GM12878 (cell line): ENCODE results near the gene ABCA13. TPM values are rescaled to one million over a fixed set of nuclear protein-coding genes. Genes with fewer than 3 reads are reported as not detected.

Experiments
- ATAC-seq: fragments of 200-7000 bp; cut with Tn5 transposase; 3 replicates; pipeline ENCODE4 v1.9.1; 2020; ENCODE audit warnings: mild to moderate bottlenecking, moderate library complexity
- BruUV-seq: library from RNA; stranded (reverse); fragments of 400-500 nt; replicated peaks from 2 replicates; lab custom pipeline; 2021; lab: Mats Ljungman, UMichigan
- CTCF ChIA-PET: fragments of 300-600 bp; sonication (Branson Sonifier 250); formaldehyde crosslinking; extraction: SDS; loops from one replicate; lab custom pipeline; 2021; ENCODE audit warnings: inconsistent platforms; lab: Yijun Ruan, JAX
- POLR2A ChIA-PET: fragments of 350-600 bp; formaldehyde crosslinking; extraction: SDS; loops from one replicate; lab custom pipeline; 2021; ENCODE audit warnings: inconsistent platforms; lab: Charles Lee
- RAD21 ChIA-PET: fragments of 300-600 bp; sonication (Branson Sonifier 250); formaldehyde crosslinking; loops from one replicate; lab custom pipeline; 2023; ENCODE audit warnings: antibody characterized with exemption; ENCODE audit not compliant: unreplicated experiment; lab: Charles Lee
- SMC1A ChIA-PET: fragments of 300-600 bp; sonication (Branson Sonifier 250); formaldehyde crosslinking; loops from one replicate; lab custom pipeline; 2023; ENCODE audit not compliant: unreplicated experiment, uncharacterized antibody; lab: Charles Lee
- DNase-seq: peaks from one replicate; pipeline ENCODE4 v3.0.0-alpha.2; 2011; ENCODE audit warnings: low read depth, low spot score
- FAIRE-seq: peaks from 3 replicates; lab custom pipeline; 2011; peaks lifted over from hg19 to GRCh38; lab: Jason Lieb, UNC
- H2AFZ ChIP-seq: 2 replicates; pipeline ENCODE4 v1.6.0; 2011; ENCODE audit warnings: low read depth, low read length, control low read depth; ENCODE audit not compliant: control insufficient read depth
- H3K27ac ChIP-seq: 2 replicates; pipeline ENCODE4 v1.5.1; 2011; ENCODE audit warnings: control low read depth; ENCODE audit not compliant: control insufficient read depth, insufficient read depth
- H3K27me3 ChIP-seq, 2 experiments: replicated peaks in 1 of 2; 2 replicates each; pipeline versions ENCODE4 v1.6.0 to v1.6.1; 2011; ENCODE audit warnings: low read length in 1 of 2; ENCODE audit not compliant: control insufficient read depth in 2 of 2, insufficient read depth in 2 of 2
- H3K36me3 ChIP-seq, 2 experiments: 2 replicates each; pipeline ENCODE4 v1.5.1; 2011; ENCODE audit warnings: low read length in 1 of 2; ENCODE audit not compliant: control insufficient read depth in 2 of 2, insufficient read depth in 2 of 2
- H3K4me1 ChIP-seq: 2 replicates; pipeline ENCODE4 v1.6.1; 2011; ENCODE audit warnings: mild to moderate bottlenecking, low read length, moderate library complexity, mixed read lengths; ENCODE audit not compliant: control insufficient read depth, insufficient read depth
- H3K4me2 ChIP-seq: 2 replicates; pipeline ENCODE4 v1.6.0; 2011; ENCODE audit warnings: control low read depth; ENCODE audit not compliant: control insufficient read depth, insufficient read depth
- H3K4me3 ChIP-seq: fragments of 200-600 bp; sonication (generic); 2 replicates; pipeline ENCODE4 v1.5.1; 2016
- H3K79me2 ChIP-seq: 2 replicates; pipeline ENCODE4 v1.6.0; 2011; ENCODE audit warnings: low read length; ENCODE audit not compliant: control insufficient read depth, insufficient read depth
- H3K9ac ChIP-seq: 2 replicates; pipeline ENCODE4 v1.8.0; 2011; ENCODE audit warnings: low read length, control low read depth, mixed read lengths; ENCODE audit not compliant: control insufficient read depth, insufficient read depth
- H3K9me3 ChIP-seq: replicated peaks from 3 replicates; pipeline ENCODE4 v1.5.1; 2011; ENCODE audit warnings: mild to moderate bottlenecking, low read length; ENCODE audit not compliant: control insufficient read depth, insufficient read depth
- H4K20me1 ChIP-seq: 2 replicates; pipeline ENCODE4 v1.6.0; 2011; ENCODE audit not compliant: control insufficient read depth, insufficient read depth
- CBFB ChIP-seq: IDR thresholded peaks from 2 replicates; pipeline ENCODE4 v1.6.1; 2016; ENCODE audit warnings: antibody characterized with exemption, low read depth
- CEBPB ChIP-seq, 2 experiments: fragments of 150-350 bp in 1 of 2; IDR thresholded peaks; 2 replicates each; pipeline ENCODE4 v1.6.1; 2012 to 2014; ENCODE audit warnings: low read depth in 2 of 2, low read length in 2 of 2, borderline replicate concordance in 1 of 2, inconsistent platforms in 1 of 2
- HDAC6 ChIP-seq: fragments of 200-600 bp; sonication (generic); IDR thresholded peaks from one replicate; pipeline ENCODE4 v1.8.0; 2017; ENCODE audit warnings: antibody characterized with exemption; ENCODE audit not compliant: unreplicated experiment
- IKZF2 ChIP-seq, 2 experiments: fragments of 450-650 bp; IDR thresholded peaks; 2 replicates each; pipeline ENCODE4 v1.6.1; 2017; ENCODE audit warnings: mild to moderate bottlenecking in 2 of 2, moderate library complexity in 2 of 2
- KAT2A ChIP-seq: conservative IDR thresholded peaks from 2 replicates; pipeline ENCODE4 v1.6.1; 2011; ENCODE audit warnings: low read depth, low read length; ENCODE audit not compliant: control insufficient read depth
- MXI1 ChIP-seq: fragments of 150-350 bp; IDR thresholded peaks from 2 replicates; pipeline ENCODE4 v1.6.1; 2011; ENCODE audit warnings: low read depth, mild to moderate bottlenecking, inconsistent platforms, low read length, improper control_type of control experiment
- MYB ChIP-seq: fragments of 150-350 bp; IDR thresholded peaks from 2 replicates; pipeline ENCODE4 v1.6.1; 2014; ENCODE audit warnings: mild to moderate bottlenecking, low read depth, low read length, borderline replicate concordance
- NFIC ChIP-seq: IDR thresholded peaks from 2 replicates; pipeline ENCODE4 v1.6.1; 2012; ENCODE audit warnings: low read depth, mild to moderate bottlenecking, inconsistent platforms, low read length, moderate library complexity
- NFYA ChIP-seq: IDR thresholded peaks from 2 replicates; pipeline ENCODE4 v1.6.1; 2011; ENCODE audit warnings: low read depth, mild to moderate bottlenecking, low read length, improper control_type of control experiment, borderline replicate concordance
- NR2C2 ChIP-seq: IDR thresholded peaks from 2 replicates; pipeline ENCODE4 v1.6.1; 2011; ENCODE audit warnings: borderline replicate concordance, low read depth; ENCODE audit not compliant: control insufficient read depth, insufficient read length
- NR2F1 ChIP-seq: fragments of 450-650 bp; conservative IDR thresholded peaks from 2 replicates; pipeline ENCODE4 v1.6.1; 2017; ENCODE audit warnings: mild to moderate bottlenecking
- RBBP5 ChIP-seq: fragments of 200-600 bp; sonication (generic); conservative IDR thresholded peaks from 2 replicates; pipeline ENCODE4 v1.6.1; 2016
- SIN3A ChIP-seq: IDR thresholded peaks from 2 replicates; pipeline ENCODE4 v1.6.1; 2012; ENCODE audit warnings: low read depth, low read length, improper control_type of control experiment
- SMAD5 ChIP-seq: IDR thresholded peaks from 2 replicates; pipeline ENCODE4 v1.6.1; 2016; ENCODE audit warnings: antibody characterized with exemption, low read depth
- WGBS: methylation state at CpG from one replicate; pipeline ENCODE4 v1.1.6; 2016; ENCODE audit warnings: low lambda C conversion rate; ENCODE audit not compliant: insufficient replicate concordance, insufficient coverage; ENCODE audit errors: missing lambda C conversion rate; 5-methylcytosine and 5-hydroxymethylcytosine counted together
- in situ Hi-C: fragments of 300-500 bp; cut with MboI; formaldehyde crosslinking; loops from 9 replicates; pipeline ENCODE4 v1.14.3; 2018; ENCODE audit warnings: mixed read lengths
- intact Hi-C: fragments of 100-400 bp; cut with micrococcal nuclease; formaldehyde crosslinking; loops from one replicate; pipeline ENCODE4 v1.14.2; 2022; ENCODE audit not compliant: unreplicated experiment
- polyA plus RNA-seq, 11 experiments: library from polyadenylated mRNA; depleted of rRNA in 4 of 11; unstranded in 6 of 11; stranded (reverse) in 5 of 11; fragments of >200 nt; fragmentation: Nextera tagmentation in 4 of 11; fragmentation: Illumina TruSeq in 1 of 11; extraction: Ambion mirVana in 4 of 11; extraction: Trizol in 1 of 11; gene quantifications; 1 replicate in 1 of 11; 2 replicates in 10 of 11; pipeline versions ENCODE4 v1.2.1 to v1.2.3, GENCODE V29; 2011 to 2016; ENCODE audit warnings: inconsistent platforms in 2 of 11, missing spikeins in 2 of 11, low read depth in 1 of 11
- total RNA-seq, 4 experiments: library from RNA; depleted of rRNA in 3 of 4; stranded (reverse); fragments of >200 nt in 3 of 4; fragmentation: Illumina TruSeq in 1 of 4; extraction: Trizol in 1 of 4; gene quantifications; 2 replicates each; pipeline versions ENCODE4 v1.2.1 to v1.2.3, GENCODE V29; 2013 to 2021
- TF ChIP-seq, protein P1 (sequence below): fragments of 450-650 bp; IDR thresholded peaks from 2 replicates; pipeline ENCODE4 v1.6.1; 2017; ENCODE audit warnings: mild to moderate bottlenecking, low read depth, inconsistent platforms; ENCODE audit not compliant: poor library complexity, severe bottlenecking

The ABCA13 gene
- total and polyA plus RNA-seq, 10 of the 15 experiments (the other 5 are each of a cell fraction or from before 2014, with no cell fraction given), result under 0.01 to 0.98 (median 0.04) TPM; not detected in 2

DNA sequence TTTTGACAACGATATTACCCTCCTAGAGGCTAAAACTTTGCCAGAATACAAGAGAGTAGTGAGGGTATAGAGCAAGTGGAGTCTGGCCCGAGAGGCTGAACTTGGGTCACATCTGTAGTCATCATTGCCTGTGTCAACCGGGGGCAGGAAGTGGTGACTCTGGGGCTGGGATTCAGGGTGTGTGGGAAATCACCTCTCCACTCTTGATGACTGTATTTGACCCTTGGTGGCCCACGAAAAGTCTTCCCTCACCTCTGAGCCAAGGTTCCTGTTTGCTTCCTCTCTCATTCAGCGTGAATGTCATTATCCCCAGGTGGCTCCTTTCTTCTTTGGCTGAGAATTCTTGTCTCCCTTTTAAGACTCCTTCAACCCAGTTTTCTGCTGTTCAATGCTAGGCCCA lies 240.4 kb downstream of the ABCA13 start:
- ATAC-seq (peak; percentile 54), FAIRE-seq (no peak), DNase-seq (no peak)
- H3K4me1 ChIP-seq, result no peaks in the 10 kb centered on the region
- no peaks in the 10 kb centered on the region for H3K79me2 ChIP-seq
- TF ChIP-seq IKZF2 (IDR thresholded peaks at IDR 0.05), result no peak
- 0 out of 2 replicates have a peak, but pooled peaks have one; percentile 20 for TF ChIP-seq NR2F1
- 8% methylated on average over 5 of the region's 5 CpGs for WGBS
- H3K9me3 ChIP-seq, result no peaks in the 10 kb centered on the region
- no peak overlapping the region for H3K9ac ChIP-seq
- H3K4me2 ChIP-seq, result no peak overlapping the region
- no peak overlapping the region for H3K4me3 ChIP-seq
- H3K36me3 ChIP-seq, result no peaks in the 10 kb centered on the region
- H2AFZ ChIP-seq, result no peak overlapping the region
- in situ Hi-C loops (no loop called here), intact Hi-C loops (no loop called here)
- ChIA-PET CTCF (no interaction called here), POLR2A (no interaction called here), SMC1A (no interaction called here), RAD21 (no interaction called here)
- H3K27me3 ChIP-seq, result no peaks in the 10 kb centered on the region; a peak in 2 of 4 replicates
- no peak overlapping the region for H3K27ac ChIP-seq
- BruUV-seq, result no TSS peak
- H4K20me1 ChIP-seq, result no peaks in the 10 kb centered on the region

DNA sequence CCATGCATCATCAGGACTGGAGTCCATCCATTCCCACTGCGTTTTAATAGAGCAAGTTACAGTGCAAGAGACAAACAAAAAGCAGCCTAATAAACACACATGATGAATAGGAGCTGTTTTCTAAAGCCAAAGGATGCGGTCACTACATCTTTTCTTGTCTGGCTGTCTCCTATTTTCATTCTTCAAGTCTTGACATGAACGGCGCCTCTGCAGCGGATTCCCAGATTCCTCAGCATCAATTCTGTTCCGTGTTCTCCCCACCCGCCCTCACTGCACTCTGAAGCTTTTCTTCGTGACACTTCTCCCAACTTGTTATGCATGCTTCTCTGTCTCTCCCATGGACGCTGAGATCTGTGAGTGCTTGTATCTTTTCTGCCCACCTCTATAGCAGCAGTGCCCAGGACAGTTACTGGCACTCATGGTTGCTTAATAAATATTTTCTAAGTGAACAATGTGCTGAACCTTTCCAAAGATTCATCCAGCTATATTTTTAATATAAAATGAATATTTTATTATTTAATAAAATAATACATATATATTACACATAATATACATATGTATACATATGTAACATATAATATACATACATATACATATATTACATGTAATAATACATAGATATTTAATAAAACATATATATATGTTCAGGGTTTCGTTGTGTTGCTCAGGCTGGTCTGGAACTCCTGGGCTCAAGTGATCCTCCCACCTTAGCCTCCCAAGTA lies 242.9 kb downstream of the ABCA13 start:
- ChIA-PET CTCF (no interaction called here), SMC1A (no interaction called here), POLR2A (no interaction called here), RAD21 (no interaction called here)
- no peaks in the 10 kb centered on the region for H3K79me2 ChIP-seq
- DNase-seq (no peak), FAIRE-seq (no peak), ATAC-seq (no peak)
- intact Hi-C loops, result no loop called here
- WGBS, result 22% methylated on average over 10 of the region's 10 CpGs
- H3K36me3 ChIP-seq, result no peaks in the 10 kb centered on the region
- H3K4me3 ChIP-seq, result no peak overlapping the region
- H3K9me3 ChIP-seq, result no peaks in the 10 kb centered on the region
- H3K27ac ChIP-seq, result no peak overlapping the region
- H2AFZ ChIP-seq, result no peak overlapping the region
- BruUV-seq, result no TSS peak
- in situ Hi-C loops, result no loop called here
- no peak overlapping the region for H3K4me2 ChIP-seq
- H4K20me1 ChIP-seq, result no peaks in the 10 kb centered on the region
- H3K27me3 ChIP-seq, result no peaks in the 10 kb centered on the region; a peak in 2 of 4 replicates
- H3K9ac ChIP-seq, result no peak overlapping the region
- H3K4me1 ChIP-seq, result no peaks in the 10 kb centered on the region
- TF ChIP-seq SMAD5, result no peak
- no peak for TF ChIP-seq MYB
- TF ChIP-seq CEBPB (IDR thresholded peaks at IDR 0.05; ENCODE audit: borderline replicate concordance in 1 of 2, low read depth in 2 of 2, low read length in 2 of 2), result no peak
- no peak for TF ChIP-seq NFYA
- TF ChIP-seq SIN3A, result no peak
- TF ChIP-seq, protein P1, sequence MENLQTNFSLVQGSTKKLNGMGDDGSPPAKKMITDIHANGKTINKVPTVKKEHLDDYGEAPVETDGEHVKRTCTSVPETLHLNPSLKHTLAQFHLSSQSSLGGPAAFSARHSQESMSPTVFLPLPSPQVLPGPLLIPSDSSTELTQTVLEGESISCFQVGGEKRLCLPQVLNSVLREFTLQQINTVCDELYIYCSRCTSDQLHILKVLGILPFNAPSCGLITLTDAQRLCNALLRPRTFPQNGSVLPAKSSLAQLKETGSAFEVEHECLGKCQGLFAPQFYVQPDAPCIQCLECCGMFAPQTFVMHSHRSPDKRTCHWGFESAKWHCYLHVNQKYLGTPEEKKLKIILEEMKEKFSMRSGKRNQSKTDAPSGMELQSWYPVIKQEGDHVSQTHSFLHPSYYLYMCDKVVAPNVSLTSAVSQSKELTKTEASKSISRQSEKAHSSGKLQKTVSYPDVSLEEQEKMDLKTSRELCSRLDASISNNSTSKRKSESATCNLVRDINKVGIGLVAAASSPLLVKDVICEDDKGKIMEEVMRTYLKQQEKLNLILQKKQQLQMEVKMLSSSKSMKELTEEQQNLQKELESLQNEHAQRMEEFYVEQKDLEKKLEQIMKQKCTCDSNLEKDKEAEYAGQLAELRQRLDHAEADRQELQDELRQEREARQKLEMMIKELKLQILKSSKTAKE, result no peak
- TF ChIP-seq KAT2A, result no peak
- TF ChIP-seq CBFB, result no peak
- TF ChIP-seq RBBP5, result no peak
- no peak for TF ChIP-seq NFIC
- no peak for TF ChIP-seq HDAC6
- TF ChIP-seq NR2C2, result no peak
- TF ChIP-seq MXI1, result no peak
